Aorta (tissue), 5 donors: Measurements from ENCODE around the gene FOXN3. TPM values are rescaled to one million over a fixed set of nuclear protein-coding genes. Genes with fewer than 3 reads are reported as not detected.

Source experiments
- ATAC-seq: fragments of 200-7000 bp; cut with Tn5 transposase; one replicate; pipeline ENCODE4 v1.9.1; 2022; ENCODE audit warnings: moderate library complexity; ENCODE audit not compliant: low FRiP score
- DNase-seq, 2 donors: peaks; one replicate each; pipeline ENCODE4 v3.0.0-alpha.2; 2020
- H3K27ac ChIP-seq, 2 donors: one replicate each; pipeline ENCODE4 v1.5.1; 2013; ENCODE audit warnings: low read length in 2 of 2, mild to moderate bottlenecking in 2 of 2, moderate library complexity in 2 of 2, control low read depth in 1 of 2, inconsistent platforms in 1 of 2, low read depth in 1 of 2
- H3K27me3 ChIP-seq, 2 donors: one replicate each; pipeline ENCODE4 v1.6.1; 2013; ENCODE audit warnings: control low read depth in 1 of 2, low read length in 1 of 2, mild to moderate bottlenecking in 1 of 2, moderate library complexity in 1 of 2; ENCODE audit not compliant: insufficient read depth in 2 of 2, control insufficient read depth in 1 of 2
- H3K36me3 ChIP-seq, 2 donors: one replicate each; pipeline ENCODE4 v1.6.1; 2013; ENCODE audit warnings: control low read depth in 1 of 2, low read length in 1 of 2, mild to moderate bottlenecking in 1 of 2; ENCODE audit not compliant: insufficient read depth in 2 of 2, control insufficient read depth in 1 of 2
- H3K4me1 ChIP-seq, 2 donors: one replicate each; pipeline ENCODE4 v1.6.1; 2013; ENCODE audit warnings: low read length in 2 of 2, control low read depth in 1 of 2, mild to moderate bottlenecking in 1 of 2, moderate library complexity in 1 of 2; ENCODE audit not compliant: insufficient read depth in 2 of 2, control insufficient read depth in 1 of 2
- H3K4me3 ChIP-seq, 2 donors: one replicate each; pipeline ENCODE4 v1.5.1; 2013; ENCODE audit warnings: low read length in 2 of 2, control low read depth in 1 of 2, mild to moderate bottlenecking in 1 of 2
- H3K9me3 ChIP-seq: one replicate; pipeline ENCODE4 v1.6.1; 2013; ENCODE audit warnings: mild to moderate bottlenecking, low read length; ENCODE audit not compliant: control insufficient read depth
- WGBS, 2 donors: extraction: QIAGEN DNeasy Blood & Tissue Kit; methylation state at CpG; one replicate each; pipeline ENCODE4 v1.1.7; 2013; 5-methylcytosine and 5-hydroxymethylcytosine counted together
- intact Hi-C, 2 donors: fragments of 100-400 bp; cut with DNase I; formaldehyde crosslinking; loops; one replicate each; pipeline versions ENCODE4 v1.14.2 to v1.15.0; 2022
- polyA plus RNA-seq, 2 donors: library from polyadenylated mRNA; stranded (reverse); fragments of 200-250 nt; gene quantifications; one replicate each; pipeline ENCODE4 v1.2.3, GENCODE V29; 2013
- total RNA-seq, 2 donors: library from RNA; stranded (reverse); fragmentation: NEBNext Ultra II Directional; extraction: Animal tissue kit (Norgen Biotek cat#: 25700); gene quantifications; one replicate each; pipeline ENCODE4 v1.2.1, GENCODE V29; 2021
- donor health status: healthy with polysubstance abuse.
- donor health status: Bipolar disorder and iron deficiency.
- donor health status: DM: no; HTN: no; CAD: no.
- donor health status: DM: no; HTN: no; CAD: no.
- donor health status: DM: yes; HTN: yes; CAD: no.

FOXN3 gene
- total and polyA plus RNA-seq, 4 donors, result 21.4 to 225 (median 101) TPM

DNA sequence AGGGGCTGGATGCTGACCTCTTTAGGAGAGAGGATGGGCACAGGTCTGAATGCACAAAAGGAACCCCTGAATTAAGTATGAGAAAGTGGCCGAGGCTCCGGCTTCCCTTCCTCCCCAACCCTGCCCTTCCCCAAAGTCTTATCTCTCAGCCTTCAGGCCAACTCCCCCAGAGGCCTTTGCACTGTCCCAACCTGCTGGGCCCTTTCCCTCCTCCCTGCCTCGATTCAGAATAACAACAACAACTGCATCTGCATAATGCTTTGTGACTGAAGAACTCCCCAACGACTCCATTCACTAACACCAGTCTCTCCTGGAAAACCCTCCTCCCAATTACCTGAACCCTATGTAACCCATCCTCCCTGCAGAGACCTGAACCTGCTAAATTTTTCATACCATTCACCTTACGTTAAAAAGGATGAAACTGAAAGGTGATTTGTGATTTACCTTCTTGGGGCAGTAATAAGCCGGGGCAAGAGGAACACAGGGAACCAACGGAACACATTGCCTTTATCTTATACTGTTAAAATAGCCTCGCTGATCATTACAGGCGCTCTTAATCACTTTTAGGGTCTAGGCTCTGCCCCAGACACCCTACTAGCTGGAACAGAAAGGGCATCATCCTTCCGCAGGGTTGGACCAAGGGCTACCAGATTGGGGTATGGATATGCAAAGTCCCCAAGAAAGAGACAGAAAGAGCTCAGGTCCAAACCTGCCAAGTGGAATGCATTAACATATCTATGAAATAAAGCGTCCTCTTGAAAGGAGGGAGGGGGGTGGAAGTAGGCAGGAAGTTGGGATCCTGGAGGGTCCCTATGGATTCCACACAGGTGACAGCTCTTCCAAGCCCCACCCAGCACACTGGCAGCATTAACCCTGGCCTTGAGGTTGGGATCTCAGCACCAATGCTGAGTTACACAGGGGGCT, 24.2 kb upstream of the FOXN3 start:
- Histone ChIP-seq H3K9me3 (no peaks in the 10 kb centered on the region), H3K4me1 (peaks cover 0 to 3% of the 10 kb centered on the region in 2 donors), H3K4me3 (no peak overlapping the region), H3K27me3 (no peaks in the 10 kb centered on the region), H3K27ac (no peak overlapping the region), H3K36me3 (no peaks in the 10 kb centered on the region)
- no peak for ATAC-seq
- no peak for DNase-seq
- 88 to 89% methylated on average over 11 of the region's 11 CpGs for WGBS, 2 donors
- intact Hi-C loops, result no loop called here

DNA sequence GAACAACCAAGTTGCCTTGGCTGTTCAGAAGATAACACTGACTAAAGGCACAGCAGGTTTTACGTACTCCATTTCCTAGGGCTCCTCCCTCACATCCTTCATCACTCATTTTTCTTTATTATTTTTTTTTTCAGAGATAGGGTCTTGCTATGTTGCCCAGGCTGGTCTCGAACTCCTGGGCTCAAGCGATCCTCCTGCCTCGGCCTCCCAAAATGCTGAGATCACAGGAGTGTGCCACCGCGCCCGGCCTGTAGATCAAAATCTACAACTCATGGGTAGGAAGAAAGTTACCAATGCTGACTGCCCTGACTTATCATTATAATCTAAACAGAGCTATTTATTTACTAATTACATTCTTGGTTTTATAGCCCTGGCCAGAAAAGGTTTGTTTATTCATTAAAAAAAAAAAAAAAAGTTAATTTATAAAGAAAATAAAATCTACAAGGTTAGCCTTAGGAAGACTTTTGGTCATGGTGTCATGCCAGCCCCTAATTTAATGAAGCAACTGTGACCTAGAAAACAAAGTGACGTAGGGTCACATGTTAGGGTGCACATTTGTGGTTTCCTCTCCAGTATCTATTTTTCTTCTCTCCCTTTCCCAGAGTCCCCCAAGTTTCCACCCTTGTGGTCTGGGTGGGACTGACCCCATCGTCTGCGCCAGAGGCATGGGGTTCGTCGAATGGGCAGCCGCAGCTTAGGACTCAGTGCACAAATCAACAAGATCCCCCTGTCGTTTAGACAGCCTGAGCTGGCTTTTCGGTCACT, 19.0 kb upstream of the FOXN3 start:
- ATAC-seq, result no peak
- Histone ChIP-seq H3K9me3 (no peaks in the 10 kb centered on the region), H3K27me3 (no peaks in the 10 kb centered on the region), H3K4me3 (no peak overlapping the region), H3K4me1 (no peaks in the 10 kb centered on the region), H3K36me3 (no peaks in the 10 kb centered on the region), H3K27ac (peak overlapping the region in 1 of 2 donors; percentile 53)
- intact Hi-C loops, result no loop called here
- WGBS, 2 donors, result 77 to 82% methylated on average over 15 of the region's 15 CpGs
- DNase-seq, result no peak

DNA sequence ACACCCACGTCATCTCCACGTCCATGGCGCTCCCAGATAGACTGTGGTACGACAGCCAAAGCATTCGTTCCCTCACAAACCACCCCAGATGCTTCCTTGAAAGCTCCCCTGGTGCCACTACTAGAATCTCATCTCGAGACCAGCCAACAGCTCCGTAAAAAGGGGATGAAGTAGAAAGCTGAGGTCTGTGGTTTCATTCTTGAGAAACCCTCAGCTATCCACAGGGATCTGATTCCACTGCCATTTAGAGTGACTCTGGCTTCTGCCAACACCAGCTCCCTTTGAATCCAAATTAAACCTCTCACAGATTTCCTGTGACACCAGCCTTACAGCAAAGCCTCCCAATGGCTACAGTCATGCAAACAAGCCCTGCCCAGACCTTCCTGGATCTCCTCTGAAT, 18.5 kb upstream of the FOXN3 start:
- H3K9me3 ChIP-seq, result no peaks in the 10 kb centered on the region
- no peak overlapping the region for H3K4me3 ChIP-seq
- no peak for DNase-seq
- peak overlapping the region in 1 of 2 donors; percentile 53 for H3K27ac ChIP-seq
- no peaks in the 10 kb centered on the region for H3K36me3 ChIP-seq
- no peaks in the 10 kb centered on the region for H3K27me3 ChIP-seq
- H3K4me1 ChIP-seq, result no peaks in the 10 kb centered on the region
- intact Hi-C loops, result no loop called here
- no peak for ATAC-seq
- WGBS, 2 donors, result 78 to 80% methylated on average over 7 of the region's 7 CpGs

DNA sequence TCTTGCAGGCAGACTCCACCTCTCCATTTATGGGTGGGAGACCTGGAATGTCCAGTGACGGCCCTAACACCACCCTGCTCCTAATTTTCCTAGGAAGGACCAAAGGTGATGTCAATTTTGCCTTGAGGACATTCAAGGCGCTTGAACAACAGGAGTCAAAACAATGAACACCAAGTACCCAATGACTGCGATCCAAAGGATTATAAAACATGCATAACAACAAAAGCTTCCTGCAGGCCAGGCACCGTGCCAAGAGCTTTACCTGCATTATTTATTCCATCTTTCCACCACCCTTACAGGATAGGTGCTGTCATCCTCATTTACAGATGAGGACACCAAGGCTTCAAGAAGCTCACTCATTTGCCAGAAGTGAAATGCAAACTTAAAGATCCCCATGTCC, 15.2 kb upstream of the FOXN3 start:
- intact Hi-C loops, result no loop called here
- Histone ChIP-seq H3K27ac (peak overlapping the region in 1 of 2 donors; percentile 1), H3K4me3 (no peak overlapping the region), H3K4me1 (no peaks in the 10 kb centered on the region), H3K27me3 (no peaks in the 10 kb centered on the region), H3K36me3 (no peaks in the 10 kb centered on the region), H3K9me3 (no peaks in the 10 kb centered on the region)
- no peak for DNase-seq
- WGBS, 2 donors, result 91 to 99% methylated on average over 4 of the region's 4 CpGs
- ATAC-seq, result no peak

DNA sequence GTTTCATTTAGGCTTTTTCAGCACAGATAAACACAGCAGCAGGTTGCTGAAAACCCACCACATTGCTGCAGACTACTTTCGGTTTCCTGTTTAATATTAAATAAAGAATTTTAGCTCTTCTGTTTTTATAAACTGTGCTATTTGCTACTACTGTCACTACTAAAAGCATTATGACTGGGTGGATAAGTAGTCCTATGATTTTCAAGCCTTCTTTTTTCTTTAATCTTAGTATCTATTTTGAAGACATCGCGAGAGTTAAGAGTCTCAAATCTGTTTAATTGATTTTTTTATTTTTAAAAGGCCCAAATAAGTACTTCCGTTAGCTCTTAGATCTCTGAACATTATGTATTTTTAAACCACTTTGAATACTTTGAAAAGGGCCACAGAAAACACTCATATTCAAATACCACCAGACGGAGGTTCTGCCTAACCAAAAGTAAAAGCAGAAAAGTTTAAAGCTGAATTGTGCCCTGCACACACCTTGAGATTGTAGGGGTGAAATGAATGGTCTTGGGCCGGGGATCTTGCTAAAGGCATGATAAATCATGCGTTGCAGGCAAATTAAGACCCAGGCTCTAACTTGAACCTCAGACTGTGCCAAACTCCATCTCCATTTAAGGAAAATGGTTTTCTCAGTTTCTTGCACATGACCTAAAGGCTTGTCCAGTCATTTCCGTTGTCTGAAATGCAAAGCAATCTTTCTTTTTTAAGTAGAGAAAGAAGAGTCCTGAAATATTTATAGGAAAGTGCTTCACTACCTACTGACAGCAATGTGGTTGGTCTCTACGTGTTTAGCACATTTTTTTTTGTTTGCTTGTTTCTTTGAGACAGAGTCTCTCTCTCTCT, 13.6 kb upstream of the FOXN3 start:
- Histone ChIP-seq H3K4me3 (peak overlapping the region in 1 of 2 donors; percentile 51), H3K9me3 (no peaks in the 10 kb centered on the region), H3K36me3 (no peaks in the 10 kb centered on the region), H3K27me3 (no peaks in the 10 kb centered on the region), H3K4me1 (no peaks in the 10 kb centered on the region), H3K27ac (peak overlapping the region; percentile 59 to 92)
- no peak for DNase-seq
- intact Hi-C loops, result no loop called here
- WGBS, 2 donors, result 6 to 7% methylated on average over 9 of the region's 9 CpGs
- ATAC-seq, result no peak

DNA sequence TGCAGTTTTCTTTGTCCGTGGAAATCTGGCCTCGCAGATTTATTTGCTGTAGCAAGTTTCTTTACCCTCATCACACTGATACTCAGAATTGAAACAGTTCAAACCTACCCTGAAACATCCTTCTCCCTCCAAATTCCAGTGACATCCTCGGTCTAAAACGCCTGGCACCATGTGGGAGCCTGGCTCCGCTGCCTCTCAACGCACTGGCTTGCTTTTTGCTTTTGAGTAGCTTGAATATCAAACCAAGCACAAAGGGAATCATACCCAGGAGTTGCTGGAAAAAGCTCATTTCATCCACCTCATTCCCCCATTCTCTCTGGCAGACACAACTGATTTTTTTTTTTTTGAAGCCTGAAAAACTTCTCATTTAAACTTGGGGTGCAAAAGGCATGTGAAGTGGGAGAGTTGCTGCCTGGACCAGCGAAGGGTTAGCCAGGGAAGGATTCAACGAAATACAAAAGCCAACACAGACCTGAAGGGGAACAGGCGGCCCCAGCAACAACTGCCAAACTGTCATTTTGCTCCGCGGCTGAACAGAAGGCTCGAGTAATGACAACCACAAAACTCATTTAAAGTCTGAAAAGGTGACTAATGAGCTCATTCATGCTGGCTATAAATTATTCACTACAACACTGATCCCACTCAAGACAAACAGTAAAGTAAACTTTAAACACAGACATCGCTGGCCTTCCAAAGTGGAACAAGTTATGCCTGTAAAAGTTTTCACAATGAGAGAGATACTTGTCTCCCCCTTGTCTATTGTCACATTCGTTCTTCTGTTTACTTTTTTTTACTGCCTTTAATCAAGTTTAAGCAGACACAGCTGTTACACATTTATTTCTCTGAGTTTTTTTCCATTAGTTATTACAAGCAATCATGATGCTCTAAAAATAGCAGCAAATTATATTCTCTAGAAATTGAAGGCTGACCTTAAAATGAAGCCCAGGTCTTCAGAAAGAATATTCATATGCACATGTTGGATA, 12.5 kb upstream of the FOXN3 start:
- peak overlapping the region in 1 of 2 donors; percentile 51 for H3K4me3 ChIP-seq
- WGBS, 2 donors, result 2 to 4% methylated on average over 14 of the region's 14 CpGs
- intact Hi-C loops, result loop anchor here (5.0 to 10.0 kb wide), 2 partner anchors 188 to 415 kb away; no protein-coding TSS in a partner anchor
- ATAC-seq (no peak), DNase-seq (no peak)
- no peaks in the 10 kb centered on the region for H3K4me1 ChIP-seq
- H3K27ac ChIP-seq, result peak overlapping the region; percentile 8 to 84
- H3K36me3 ChIP-seq, result no peaks in the 10 kb centered on the region
- H3K27me3 ChIP-seq, result no peaks in the 10 kb centered on the region
- H3K9me3 ChIP-seq, result no peaks in the 10 kb centered on the region

DNA sequence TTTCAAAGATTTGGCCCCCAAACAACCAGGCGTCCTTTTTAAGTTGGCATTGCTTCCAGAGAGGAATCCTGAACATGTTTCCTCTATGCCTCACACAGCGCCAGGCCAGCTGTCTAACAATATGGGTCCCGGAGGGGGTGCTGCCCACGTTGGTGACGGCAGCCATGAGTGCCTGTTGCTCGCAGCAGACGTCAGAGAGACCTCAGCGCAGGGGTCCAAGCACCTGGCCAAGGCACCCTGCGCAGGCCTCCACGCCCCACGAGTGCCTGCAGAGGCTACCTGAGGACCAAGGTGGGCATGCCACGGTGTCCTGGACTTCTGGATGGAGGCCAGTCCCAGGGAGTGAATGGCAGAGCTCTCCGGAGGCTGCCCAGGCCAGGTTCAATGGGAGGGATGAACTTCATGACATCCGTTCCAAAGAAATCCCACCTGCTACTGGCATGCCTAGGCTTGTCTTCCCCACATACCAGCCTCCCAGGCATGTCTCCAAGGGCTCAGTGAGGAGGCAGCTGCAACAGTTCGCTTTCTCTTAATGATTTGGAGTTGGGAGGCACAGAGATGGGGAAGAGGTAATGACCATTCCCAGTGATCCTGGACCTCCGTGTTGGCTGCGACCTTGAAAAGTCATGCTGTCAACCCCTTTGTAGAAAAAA, 11.6 kb upstream of the FOXN3 start:
- ATAC-seq, result peak; percentile 53
- intact Hi-C loops, result loop anchor here (5.0 to 10.0 kb wide), 2 partner anchors 189 to 416 kb away; no protein-coding TSS in a partner anchor
- H3K36me3 ChIP-seq, result no peaks in the 10 kb centered on the region
- peak; percentile 64 to 85 for DNase-seq
- no peaks in the 10 kb centered on the region for H3K27me3 ChIP-seq
- H3K27ac ChIP-seq, result peak overlapping the region; percentile 8 to 84
- H3K9me3 ChIP-seq, result no peaks in the 10 kb centered on the region
- WGBS, 2 donors, result 22% methylated on average over 17 of the region's 17 CpGs
- no peak overlapping the region for H3K4me3 ChIP-seq
- H3K4me1 ChIP-seq, result no peaks in the 10 kb centered on the region
